Stimulated activated CD8-positive, alpha-beta memory T cell treated with anti-CD3 and anti-CD28 coated beads, Interleukin-4, amount 100 ng/mL, for 48 hours (primary cell): ENCODE results near the gene RHOT2.

Experiments used
- DNase-seq: peaks from one replicate; pipeline ENCODE4 v3.0.0-alpha.2; 2020

RHOT2 gene

GRCh38 chr16:667780-668518 lies at the start of gene RHOT2:
TSS of gene RHOT2 (plus strand) at chr16:668132. CDS start at chr16:668200, 68 bp downstream.
- peak; percentile 95 for DNase-seq

GRCh38 chr16:619476-620100 lies 48.3 kb upstream of the RHOT2 start:
- no peak for DNase-seq

GRCh38 chr16:620700-621525 lies 47.0 kb upstream of the RHOT2 start:
- no peak for DNase-seq

- no peak for DNase-seq
These were observed 46.3 kb upstream of the RHOT2 start for GRCh38 chr16:621526-622105.

- no peak for DNase-seq
These were observed 45.0 kb upstream of the RHOT2 start for GRCh38 chr16:622920-623280.

- no peak for DNase-seq
These were observed 43.3 kb upstream of the RHOT2 start for GRCh38 chr16:624526-625070.

GRCh38 chr16:625117-625976 lies 42.6 kb upstream of the RHOT2 start:
- DNase-seq: no peak

- DNase-seq: no peak
These were observed 41.8 kb upstream of the RHOT2 start for GRCh38 chr16:625977-626765.

GRCh38 chr16:626787-627453 lies 41.0 kb upstream of the RHOT2 start:
- no peak for DNase-seq

- no peak for DNase-seq
These were observed 40.3 kb upstream of the RHOT2 start for GRCh38 chr16:627454-628239.

GRCh38 chr16:628321-629061 lies 39.4 kb upstream of the RHOT2 start:
- DNase-seq: no peak

- no peak for DNase-seq
These were observed 38.6 kb upstream of the RHOT2 start for GRCh38 chr16:629185-629832.

GRCh38 chr16:629833-630248 lies 38.1 kb upstream of the RHOT2 start:
- no peak for DNase-seq

- DNase-seq: no peak
These were observed 37.6 kb upstream of the RHOT2 start for GRCh38 chr16:630249-630814.

- DNase-seq: no peak
These were observed 37.0 kb upstream of the RHOT2 start, which contains the start of gene WFIKKN1 for GRCh38 chr16:630815-631405. TSS of gene WFIKKN1 (plus strand) at chr16:630985. CDS start at chr16:631254, 269 bp downstream.

GRCh38 chr16:631808-632358 lies 36.0 kb upstream of the RHOT2 start:
- no peak for DNase-seq
